ENCODE results near the gene EFCAB11. TPM values are rescaled to one million over a fixed set of nuclear protein-coding genes. Genes with fewer than 3 reads are reported as not detected.
"Not testable (repeated sequence)": the region's sequence is repeated elsewhere in the genome, so short reads cannot be mapped to it uniquely, and the experiment has no call there.

EFCAB11 gene
- total RNA-seq, 2 experiments from 2014 or later = 10.6 to 13.0 TPM

DNA sequence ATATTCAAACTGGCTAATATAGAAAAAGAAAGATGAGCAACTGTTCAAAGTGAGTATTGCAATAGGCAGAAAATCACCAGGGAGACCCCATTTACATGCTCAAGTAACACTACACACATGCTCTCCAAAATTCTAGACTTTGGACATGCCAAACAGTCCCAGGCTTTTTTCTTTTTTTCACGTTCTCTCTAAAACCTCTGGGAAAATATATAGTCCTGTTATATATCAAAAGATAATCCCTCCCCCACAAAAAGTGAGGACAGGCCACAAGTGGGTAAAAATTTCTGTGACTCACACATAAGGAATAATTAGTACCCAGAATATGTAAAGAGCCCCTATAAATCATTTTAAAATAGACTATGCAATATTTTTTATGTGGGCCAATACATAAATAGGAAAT, 55.2 kb downstream of the EFCAB11 start:
- CTCF ChIA-PET = no interaction called here
- POLR2A ChIA-PET = no interaction called here

DNA sequence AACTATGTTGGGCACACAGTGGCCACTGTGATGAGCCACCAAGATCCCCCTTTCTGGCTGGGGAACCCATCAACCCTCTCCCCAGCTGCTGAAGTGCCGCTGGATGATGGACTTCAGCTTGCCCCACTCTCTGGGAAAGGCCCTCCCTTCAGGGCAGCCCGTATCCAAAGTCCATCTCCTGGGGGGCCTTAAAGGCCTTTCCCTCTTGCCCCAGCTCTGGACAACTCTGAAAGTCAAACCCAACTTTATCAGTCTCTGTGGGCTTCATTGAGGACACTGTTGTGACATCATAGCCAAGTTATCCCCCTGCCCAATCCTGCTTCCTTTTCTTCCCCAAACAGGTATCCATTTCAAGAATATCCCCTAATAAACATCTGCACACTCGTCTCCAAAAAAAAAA, 61.1 kb downstream of the EFCAB11 start:
- POLR2A ChIA-PET, CTCF ChIA-PET: not testable (repeated sequence)

DNA sequence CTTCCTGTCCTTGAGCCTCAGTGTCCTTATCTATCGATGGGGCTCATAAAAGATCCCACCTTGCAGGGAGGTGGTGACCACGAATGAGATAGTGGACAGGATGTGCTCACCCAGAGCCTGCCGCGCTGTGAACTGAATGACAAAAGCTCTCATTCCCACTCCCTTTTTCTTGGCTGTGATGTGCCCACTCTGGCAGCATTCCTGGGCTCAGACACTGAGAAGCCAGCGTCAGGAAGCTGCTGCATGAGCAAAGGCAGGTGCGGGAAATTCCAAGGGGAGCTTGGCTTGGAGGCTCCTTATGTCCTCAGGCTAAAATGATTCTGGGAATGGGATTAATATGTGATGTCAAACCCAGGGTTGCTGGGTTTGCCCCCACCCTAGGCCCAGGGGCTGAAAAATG, 61.6 kb downstream of the EFCAB11 start:
- POLR2A ChIA-PET = no interaction called here

DNA sequence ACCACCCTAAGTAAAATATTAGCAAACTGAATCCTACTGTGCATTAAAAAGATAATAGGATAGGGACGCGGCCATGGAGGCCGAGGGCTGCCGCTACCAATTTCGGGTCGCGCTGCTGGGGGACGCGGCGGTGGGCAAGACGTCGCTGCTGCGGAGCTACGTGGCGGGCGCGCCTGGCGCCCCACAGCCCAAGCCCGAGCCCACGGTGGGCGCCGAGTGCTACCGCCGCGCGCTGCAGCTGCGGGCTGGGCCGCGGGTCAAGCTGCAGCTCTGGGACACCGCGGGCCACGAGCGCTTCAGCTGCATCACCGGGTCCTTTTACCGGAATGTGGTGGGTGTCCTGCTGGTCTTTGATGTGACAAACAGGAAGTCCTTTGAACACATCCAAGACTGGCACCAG, 62.8 kb downstream of the EFCAB11 start:
- POLR2A ChIA-PET, CTCF ChIA-PET: not testable (repeated sequence)

More for the DNA sequence above, 61.6 kb downstream of the EFCAB11 start:
- CTCF ChIA-PET = no interaction called here

DNA sequence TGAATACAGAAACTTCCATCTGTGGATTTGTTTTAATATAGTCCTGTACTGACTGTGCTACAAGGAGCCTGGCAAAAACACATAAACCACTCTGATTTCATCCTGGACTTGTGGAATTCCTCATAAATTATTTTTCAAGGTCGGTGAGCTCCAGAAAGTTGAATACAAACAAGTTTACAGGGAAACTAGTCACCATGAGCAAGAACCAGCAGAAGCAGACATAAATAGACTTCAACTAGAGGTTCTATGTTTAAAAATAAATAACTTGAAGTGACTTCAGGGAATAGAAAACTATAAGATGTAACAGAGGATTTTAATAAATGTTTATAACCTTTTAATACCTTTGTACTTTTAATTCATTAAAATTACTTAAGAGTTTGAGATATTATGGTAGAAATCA, 63.5 kb downstream of the EFCAB11 start:
- ChIA-PET POLR2A (no interaction called here), CTCF (no interaction called here)

DNA sequence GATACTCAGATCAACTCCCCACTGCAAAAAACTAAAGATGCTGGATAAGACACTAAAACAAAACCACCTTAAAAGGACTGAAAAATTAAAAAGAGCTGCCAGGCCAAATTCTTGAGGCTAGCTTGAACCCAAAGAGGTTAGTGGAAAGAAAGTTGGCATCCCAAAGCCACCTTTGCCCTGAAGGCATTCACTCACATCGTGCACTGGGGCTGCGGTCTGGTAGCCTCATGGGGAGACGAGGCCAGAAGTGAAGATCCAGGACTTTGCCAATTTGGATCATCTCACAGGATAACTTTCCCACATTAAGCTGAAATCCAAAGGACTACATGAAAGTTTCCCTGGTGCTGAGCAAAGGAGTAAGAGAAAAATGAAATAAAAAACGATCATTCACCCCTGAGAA, 63.9 kb downstream of the EFCAB11 start:
- ChIA-PET POLR2A (no interaction called here), CTCF (no interaction called here)

DNA sequence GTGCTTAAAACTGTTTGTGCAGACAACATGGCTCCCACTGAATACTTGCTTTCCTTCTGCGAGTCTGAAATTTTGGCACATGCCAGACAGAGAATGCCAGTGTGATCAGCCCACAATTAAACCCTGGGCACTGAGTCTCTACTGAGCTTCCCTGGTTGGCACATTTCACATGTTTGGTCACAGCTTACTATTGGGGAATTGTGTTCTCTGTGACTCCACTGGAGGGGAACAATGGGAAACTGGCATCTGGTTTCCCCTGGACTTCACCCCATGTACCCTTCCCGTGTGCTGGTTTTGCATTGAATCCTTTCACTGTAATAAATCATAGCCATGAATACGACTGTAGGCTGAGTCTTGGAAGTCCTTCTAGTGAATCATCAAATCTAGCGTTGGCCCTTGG, 64.9 kb downstream of the EFCAB11 start:
- POLR2A ChIA-PET = no interaction called here
- CTCF ChIA-PET = no interaction called here

DNA sequence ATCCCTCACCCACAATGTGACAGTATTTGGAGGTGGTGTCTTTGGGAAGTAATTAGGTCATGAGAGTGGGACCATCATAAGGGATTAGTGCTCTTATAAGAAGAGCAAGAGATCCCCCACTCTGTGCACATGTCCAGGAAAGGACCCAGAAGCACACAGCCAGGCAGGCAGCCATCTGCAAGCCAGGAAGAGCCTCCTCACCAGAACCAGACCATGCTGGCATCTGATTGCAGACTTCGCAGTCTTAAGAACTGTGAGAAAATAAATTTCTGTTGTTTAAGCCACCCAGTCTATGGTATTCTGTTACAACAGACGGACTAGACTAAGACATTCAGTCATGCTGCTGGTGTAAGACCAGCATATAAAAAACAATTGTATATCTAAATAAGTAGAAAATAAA, 69.8 kb downstream of the EFCAB11 start:
- ChIA-PET POLR2A (no interaction called here), CTCF (no interaction called here)

DNA sequence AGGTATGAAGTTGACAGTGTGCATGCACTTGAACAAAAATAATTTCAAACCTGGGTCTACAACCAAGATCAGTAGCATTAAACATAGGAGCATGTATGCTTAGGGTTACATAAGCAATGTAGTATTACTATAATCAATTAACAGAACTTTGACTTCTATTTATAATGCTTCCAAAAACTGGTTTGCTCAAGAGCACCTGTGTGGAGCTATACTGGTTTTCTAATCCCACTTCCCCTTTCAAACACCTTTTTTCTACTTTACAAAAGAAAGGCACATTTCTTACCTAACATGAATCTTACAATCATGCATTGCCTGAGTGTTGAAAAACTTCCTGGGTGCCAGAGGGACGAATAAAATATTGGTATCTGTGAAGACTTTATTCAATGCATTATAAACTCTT, 72.7 kb downstream of the EFCAB11 start:
- CTCF ChIA-PET = no interaction called here
- POLR2A ChIA-PET = no interaction called here

DNA sequence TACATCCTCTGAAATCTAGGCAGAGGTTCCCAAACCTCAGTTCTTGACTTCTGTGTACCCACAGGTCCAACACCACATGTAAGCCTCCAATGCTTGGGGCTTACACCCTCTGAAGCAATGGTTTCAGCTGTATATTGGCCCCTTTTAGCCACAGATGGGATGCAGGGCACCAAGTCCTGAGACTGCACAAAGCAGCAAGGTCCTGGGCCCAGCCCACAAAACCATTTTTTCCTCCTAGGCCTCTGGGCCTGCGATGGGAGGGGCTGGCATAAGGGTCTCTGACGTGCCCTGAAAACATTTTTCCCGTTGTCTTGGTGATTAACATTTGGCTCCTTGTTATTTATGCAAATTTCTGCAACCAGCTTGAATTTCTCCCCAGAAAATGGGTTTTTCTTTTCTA, 80.4 kb downstream of the EFCAB11 start:
- POLR2A ChIA-PET = not testable (repeated sequence)

DNA sequence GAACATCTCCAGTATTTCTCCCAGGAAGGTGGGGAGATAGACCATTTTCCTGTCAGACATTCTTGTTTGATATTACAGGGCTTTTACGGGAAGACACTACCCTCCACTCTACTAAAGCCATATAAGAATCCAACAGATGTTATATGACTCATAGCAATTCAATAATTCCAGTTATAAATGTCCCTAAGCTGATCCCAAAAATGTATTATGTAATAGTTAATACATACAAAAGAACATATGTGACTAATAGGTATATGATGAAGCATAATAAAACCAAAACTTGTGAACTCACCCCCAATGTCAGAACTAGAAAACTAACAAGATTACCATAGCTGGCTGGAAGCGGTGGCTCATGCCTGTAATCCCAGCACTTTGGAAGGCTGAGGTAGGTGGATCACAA, 84.2 kb downstream of the EFCAB11 start:
- CTCF ChIA-PET = no interaction called here

More for the DNA sequence above, 80.4 kb downstream of the EFCAB11 start:
- CTCF ChIA-PET = not testable (repeated sequence)

DNA sequence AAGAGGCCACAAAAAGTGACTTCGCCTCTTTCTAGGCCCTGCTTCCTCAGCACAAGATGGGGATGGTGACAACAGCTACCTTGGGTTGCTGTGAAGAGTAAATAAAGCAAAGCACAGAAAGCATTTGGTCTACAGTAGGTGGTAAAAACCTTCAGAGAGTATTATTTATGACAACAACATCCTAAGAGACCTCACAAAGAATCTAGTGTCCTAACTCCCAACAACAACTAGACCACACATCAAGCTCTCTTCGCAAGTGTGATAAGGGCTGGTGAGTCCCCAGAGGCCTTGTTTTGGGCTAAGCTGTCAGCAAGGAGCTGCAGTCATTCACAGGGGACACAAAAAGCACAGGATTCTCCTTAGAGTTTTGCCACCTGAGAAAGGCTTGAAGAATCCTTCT, 84.9 kb downstream of the EFCAB11 start:
- POLR2A ChIA-PET = interaction anchor here (0.6 kb wide), 1 partner anchor 16 kb away, joined by 3 read pairs; no protein-coding TSS in a partner anchor
- CTCF ChIA-PET = no interaction called here

More for the DNA sequence above, 84.2 kb downstream of the EFCAB11 start:
- POLR2A ChIA-PET = no interaction called here

DNA sequence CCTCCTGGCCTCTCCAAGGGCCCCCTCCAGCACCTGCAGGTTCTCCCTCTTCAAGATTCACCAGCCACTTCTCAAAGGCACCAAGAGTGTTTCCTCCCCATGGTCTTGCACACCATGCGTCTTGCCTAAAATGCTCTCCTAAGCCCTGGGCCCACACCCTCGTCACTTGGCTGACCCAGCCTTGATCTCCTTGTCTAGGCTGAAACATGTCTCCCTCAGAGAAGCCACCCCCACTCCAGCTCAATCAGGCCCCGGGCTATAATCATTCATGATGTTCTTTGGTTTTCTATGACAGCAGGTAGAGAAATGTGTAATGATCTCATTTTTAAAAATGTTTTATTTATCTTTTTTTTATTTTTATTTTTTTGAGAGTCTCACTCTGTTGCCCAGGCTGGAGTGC, 88.1 kb downstream of the EFCAB11 start:
- CTCF ChIA-PET = no interaction called here
- POLR2A ChIA-PET = no interaction called here

DNA sequence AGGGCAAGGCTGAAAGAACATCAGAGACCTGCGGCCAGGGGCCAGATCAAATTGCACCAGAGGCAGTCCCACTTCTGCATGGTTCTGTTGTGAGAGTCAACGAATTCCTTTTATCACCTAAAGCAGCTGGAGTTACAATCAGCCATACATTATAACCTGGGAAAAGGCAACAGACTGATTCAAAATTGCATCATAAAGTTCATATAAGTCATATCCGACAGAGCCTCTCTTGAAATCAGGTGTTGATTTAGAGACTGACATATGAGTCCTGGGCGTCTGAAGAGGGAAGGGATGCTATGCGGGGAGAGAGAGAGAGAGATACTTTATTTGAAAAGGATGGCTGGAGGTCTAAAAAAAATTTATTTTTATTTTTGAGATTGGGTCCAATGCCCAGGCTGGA, 89.4 kb downstream of the EFCAB11 start:
- CTCF ChIA-PET = no interaction called here
- POLR2A ChIA-PET = no interaction called here

DNA sequence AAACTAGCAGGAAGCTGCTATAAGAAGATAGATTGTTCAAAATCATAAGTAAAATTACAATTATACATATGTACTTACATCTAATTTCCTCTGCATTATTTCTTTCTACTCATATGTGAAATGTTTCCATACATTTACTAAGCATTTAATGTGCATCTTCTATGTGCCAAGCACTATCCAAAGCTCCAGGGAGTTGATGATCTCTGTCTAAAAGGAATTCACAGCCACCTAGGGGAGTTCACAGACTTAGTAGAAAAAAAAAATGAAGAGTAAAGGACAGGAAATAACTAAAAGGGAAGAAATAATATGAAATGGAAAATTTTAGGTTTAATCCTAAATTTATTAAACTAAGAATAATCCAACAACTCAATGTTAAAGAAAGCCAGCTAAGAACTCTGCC, 91.7 kb downstream of the EFCAB11 start:
- ChIA-PET CTCF (no interaction called here), POLR2A (no interaction called here)

DNA sequence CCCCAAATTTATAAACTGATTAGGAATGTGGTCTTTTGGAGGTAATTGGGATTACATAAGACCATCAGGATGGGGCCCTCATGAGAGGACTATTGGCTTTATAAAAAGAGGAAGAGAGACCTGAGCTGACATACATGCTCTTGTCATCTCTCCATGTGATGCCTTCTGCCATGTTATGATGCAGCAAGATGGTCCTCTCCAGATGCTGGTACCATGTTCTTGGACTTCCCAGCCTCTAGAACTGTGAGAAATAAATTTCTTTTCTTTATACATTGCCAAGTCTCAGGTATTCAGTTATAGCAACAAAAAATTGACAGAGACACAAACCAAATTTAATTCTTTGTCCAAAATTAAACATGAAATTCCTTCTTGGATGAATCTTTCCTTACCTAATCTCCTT, 92.9 kb downstream of the EFCAB11 start:
- ChIA-PET CTCF (no interaction called here), POLR2A (no interaction called here)

DNA sequence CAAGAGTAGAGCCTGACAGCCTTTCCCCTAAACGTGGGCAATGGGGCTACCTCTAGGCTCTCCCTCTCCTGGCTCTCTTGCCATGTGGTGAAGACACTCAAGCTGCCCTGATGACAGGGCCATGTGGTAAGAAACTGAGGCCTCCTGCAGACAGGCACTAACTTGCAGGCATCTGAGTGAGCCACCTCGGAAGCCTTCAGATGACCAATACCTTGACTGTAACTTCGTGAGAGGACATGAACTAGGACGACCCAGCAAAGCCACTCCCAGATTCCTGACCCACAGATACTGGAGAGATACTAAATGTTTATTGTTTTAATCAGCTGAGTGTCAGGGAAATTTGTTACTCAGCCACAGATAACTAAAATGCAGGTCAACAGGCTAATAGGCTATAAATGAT, 96.4 kb downstream of the EFCAB11 start:
- POLR2A ChIA-PET = no interaction called here
- CTCF ChIA-PET = no interaction called here

DNA sequence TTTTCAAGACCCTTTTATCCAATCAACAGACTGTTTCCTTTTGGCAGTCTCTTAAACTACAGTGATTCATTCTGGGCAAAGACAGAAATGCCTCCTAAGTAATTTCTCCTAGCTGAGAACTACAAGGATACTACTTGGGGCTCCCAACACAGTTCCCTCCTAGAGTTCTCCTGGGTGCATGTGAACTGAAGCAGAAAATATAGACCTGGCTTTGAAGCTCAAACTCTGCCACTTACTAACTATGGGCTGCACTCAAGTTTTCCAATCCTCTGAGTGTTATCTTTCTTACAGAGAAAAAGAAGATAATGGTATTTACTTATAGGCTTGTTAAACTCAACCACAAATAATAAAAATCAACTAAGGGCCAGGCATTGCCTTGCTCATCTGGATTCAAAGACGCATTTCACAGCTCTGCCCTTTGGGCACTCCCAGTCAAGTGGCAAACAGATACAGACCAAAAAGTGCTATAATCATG, 97.6 kb downstream of the EFCAB11 start:
- CTCF ChIA-PET = no interaction called here

DNA sequence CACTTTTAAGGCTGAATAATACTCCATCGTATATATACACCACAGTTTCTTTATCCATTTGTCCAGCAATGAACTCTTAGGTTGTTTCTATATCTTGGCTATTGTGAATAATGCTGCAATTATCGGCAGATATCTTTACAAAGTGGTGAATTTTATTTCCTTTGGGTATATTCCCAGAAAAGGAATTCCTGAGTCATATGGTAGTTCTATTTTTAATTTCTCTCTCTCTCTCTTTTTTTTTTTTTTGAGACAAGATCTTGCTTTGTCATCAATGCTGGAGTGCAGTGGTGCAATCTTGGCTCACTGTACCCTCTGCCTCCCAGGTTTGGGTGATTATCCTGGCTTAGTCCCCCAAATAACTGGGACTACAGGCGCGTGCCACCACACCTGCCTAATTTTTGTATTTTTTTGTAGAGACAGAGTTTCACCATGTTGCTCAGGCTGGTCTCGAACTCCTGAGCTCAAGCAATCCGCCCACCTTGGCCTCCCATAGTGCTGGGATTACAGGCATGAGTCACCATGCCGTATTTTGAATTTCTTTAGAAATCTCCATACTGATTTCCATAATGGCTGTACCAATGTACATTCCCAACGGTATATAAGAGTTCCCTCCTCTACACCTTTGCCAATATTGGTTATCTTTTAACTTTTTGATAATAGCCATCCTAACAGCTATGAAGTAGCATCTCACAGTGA, 98.4 kb downstream of the EFCAB11 start:
- POLR2A ChIA-PET = no interaction called here
- CTCF ChIA-PET = no interaction called here

More for the DNA sequence above, 97.6 kb downstream of the EFCAB11 start:
- POLR2A ChIA-PET = no interaction called here

DNA sequence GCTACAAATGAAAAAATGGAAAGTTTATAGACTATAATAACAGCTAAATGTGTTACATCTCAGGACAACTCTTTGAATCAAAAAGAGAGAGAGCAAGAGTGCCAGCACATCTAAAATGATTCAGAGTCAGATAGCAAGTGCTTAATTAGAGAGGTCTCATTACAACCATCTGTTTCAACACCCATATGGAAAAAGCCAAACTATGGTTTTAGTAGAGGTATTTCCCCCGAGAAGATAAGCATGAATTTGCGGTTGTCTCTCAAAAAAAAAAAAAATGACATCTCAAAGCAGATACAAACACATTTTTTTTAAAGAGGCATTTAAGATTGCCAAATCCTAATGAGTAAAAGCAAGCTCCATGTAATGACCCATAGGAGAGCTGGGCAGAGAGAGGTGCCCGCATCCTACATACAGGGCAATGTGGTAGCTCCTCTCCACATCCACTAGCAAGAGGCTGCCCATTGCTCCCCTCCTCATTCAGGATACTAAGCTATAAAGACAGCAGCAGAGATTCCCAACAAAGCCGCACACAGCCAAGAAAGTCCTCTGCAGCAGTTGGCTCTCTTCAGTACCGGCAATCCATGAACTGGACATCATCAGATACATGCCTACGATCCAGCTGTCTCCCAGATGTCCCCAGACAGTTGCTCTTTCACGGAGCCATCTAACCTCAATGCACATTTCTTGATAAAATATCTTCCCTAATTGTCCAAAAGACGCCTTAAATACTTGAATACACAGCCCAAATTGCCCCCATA, 100.4 kb downstream of the EFCAB11 start:
- ChIA-PET POLR2A (no interaction called here), CTCF (interaction anchor here (1.4 kb wide), 1 partner anchor 14 kb away, joined by 3 read pairs; no protein-coding TSS in a partner anchor)

DNA sequence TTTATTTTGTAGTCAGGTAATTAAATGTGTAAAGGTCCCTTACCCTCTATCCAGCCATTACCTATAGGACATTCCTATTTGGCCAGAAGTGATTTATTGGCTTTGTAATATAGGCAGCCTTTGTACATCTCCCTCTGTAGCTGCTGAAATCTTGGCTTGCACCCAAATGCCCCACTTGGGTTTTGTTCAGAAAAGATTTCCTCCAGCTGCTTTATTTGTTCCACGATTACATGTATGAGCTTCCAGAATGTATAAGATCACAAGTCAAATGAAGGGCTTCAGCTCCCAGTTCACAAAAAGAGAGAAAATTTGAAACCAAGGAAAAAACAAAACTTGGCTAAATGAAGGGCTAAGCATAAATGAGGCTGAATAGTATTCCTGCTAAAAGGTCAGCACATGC, 103.4 kb downstream of the EFCAB11 start:
- POLR2A ChIA-PET = no interaction called here
- CTCF ChIA-PET = no interaction called here

DNA sequence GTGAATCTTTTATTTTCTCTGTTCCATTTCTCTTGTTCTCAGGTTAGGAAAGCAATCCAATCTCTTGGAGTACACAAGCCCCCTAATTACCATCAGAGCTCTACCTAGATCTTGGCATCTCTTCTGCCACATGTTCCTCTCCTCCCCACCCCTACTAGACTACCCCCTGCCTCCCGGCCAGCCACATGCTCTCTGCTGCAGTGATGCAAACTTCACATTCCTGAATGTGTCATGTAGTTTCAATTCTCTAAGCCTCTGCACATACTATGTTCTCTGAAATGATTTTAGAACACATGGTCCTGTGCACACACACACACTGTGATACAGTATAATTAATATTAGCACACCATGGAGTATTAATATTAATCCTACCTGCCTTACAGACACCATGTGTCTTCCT, 104.6 kb downstream of the EFCAB11 start:
- ChIA-PET CTCF (no interaction called here), POLR2A (no interaction called here)
